22Rv1 (cell line): ENCODE measurements around the gene GARNL3.

Experiments
- H3K27ac ChIP-seq: fragments of 450-650 bp; 2 replicates; pipeline ENCODE4 v1.5.1; 2017
- ZFX ChIP-seq: fragments of 450-650 bp; IDR thresholded peaks from 2 replicates; pipeline ENCODE4 v1.6.1; 2017; ENCODE audit warnings: antibody characterized with exemption, borderline replicate concordance
- TF ChIP-seq, protein P1 (sequence below): fragments of 450-650 bp; IDR thresholded peaks from 2 replicates; pipeline ENCODE4 v1.5.1; 2017; ENCODE audit warnings: mild to moderate bottlenecking

The GARNL3 gene

GRCh38 chr9:127279717-127280285, 15.2 kb downstream of the GARNL3 start:
- TF ChIP-seq ZFX: no peak
- TF ChIP-seq, protein P1, sequence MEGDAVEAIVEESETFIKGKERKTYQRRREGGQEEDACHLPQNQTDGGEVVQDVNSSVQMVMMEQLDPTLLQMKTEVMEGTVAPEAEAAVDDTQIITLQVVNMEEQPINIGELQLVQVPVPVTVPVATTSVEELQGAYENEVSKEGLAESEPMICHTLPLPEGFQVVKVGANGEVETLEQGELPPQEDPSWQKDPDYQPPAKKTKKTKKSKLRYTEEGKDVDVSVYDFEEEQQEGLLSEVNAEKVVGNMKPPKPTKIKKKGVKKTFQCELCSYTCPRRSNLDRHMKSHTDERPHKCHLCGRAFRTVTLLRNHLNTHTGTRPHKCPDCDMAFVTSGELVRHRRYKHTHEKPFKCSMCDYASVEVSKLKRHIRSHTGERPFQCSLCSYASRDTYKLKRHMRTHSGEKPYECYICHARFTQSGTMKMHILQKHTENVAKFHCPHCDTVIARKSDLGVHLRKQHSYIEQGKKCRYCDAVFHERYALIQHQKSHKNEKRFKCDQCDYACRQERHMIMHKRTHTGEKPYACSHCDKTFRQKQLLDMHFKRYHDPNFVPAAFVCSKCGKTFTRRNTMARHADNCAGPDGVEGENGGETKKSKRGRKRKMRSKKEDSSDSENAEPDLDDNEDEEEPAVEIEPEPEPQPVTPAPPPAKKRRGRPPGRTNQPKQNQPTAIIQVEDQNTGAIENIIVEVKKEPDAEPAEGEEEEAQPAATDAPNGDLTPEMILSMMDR: no peak
- no peak overlapping the region for H3K27ac ChIP-seq

GRCh38 chr9:127280880-127281660, 16.5 kb downstream of the GARNL3 start:
- H3K27ac ChIP-seq: no peak overlapping the region
- no peak for TF ChIP-seq ZFX
- TF ChIP-seq, protein P1: no peak

GRCh38 chr9:127281891-127282290, 17.3 kb downstream of the GARNL3 start:
- TF ChIP-seq, protein P1: no peak
- TF ChIP-seq ZFX: no peak
- H3K27ac ChIP-seq: no peak overlapping the region

DNA sequence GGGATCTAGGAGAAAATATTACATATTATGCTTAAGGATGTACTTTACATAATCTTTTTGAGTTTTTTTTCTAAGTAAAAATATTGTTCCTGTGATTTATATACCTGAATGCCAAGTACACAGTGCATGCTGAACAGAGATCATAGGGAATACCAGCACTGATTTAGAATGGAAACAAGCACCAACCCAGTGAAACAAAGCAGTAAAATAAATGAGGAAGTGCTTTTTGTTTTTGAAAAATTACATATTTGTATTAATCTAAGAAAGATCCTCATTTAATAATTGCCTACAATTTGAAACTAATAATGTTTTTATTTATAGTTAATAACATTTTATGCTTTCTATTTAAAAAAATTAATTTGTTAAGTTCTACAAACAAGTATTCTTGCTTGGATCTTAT, 18.0 kb downstream of the GARNL3 start:
- no peak overlapping the region for H3K27ac ChIP-seq
- TF ChIP-seq ZFX: no peak
- TF ChIP-seq, protein P1: no peak

- no peak overlapping the region for H3K27ac ChIP-seq
- TF ChIP-seq, protein P1: no peak
- TF ChIP-seq ZFX: no peak
Measured at GRCh38 chr9:127283135-127283534, 18.6 kb downstream of the GARNL3 start.

DNA sequence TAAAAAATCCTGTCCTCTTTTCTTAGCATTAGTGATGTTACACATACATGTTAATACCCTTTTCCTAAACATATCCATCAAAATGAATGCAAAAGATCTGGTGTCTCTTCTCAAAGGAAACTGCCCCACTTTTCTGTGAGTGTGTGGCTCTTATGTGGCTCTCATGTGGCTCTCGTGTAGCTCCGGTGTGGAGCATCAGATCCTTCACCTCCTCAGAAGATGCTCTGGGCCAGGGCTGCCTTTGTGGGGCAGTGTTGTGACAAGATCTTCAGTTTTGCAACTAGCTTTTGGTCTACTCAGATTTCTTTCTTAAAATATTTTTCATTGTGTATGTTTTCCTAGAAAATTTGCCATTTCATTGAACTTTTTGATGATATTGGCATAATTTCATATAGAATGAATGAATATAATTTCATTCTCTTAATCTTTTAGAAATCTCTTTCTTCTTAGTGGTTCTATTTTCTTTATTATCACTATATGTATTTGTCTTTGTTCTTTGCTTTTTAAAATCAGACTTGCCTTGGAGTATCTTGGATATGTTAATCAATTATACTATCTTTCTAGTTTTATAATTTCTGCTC, 19.4 kb downstream of the GARNL3 start:
- TF ChIP-seq, protein P1: peak; percentile 36
- TF ChIP-seq ZFX: no peak
- no peak overlapping the region for H3K27ac ChIP-seq

DNA sequence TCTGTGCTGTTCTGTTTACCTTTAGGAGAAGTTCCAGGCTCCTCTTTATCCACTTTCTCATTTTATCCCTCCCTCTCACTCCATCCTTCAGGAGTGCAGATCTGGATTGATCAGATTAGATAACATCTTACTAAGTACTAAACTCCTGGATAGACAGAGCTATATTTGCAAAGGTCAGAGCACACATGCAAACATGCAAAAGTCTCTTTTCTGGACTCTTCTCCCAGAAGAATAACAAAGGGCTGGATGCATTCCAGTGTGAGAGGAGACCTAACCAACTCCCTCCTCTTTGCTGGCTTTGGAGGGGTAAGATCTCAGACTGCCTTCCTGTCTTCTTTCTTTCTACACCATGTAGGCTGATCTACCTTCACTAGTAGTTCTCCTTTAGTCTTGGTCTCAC, 21.4 kb downstream of the GARNL3 start:
- TF ChIP-seq, protein P1: no peak
- no peak for TF ChIP-seq ZFX
- no peak overlapping the region for H3K27ac ChIP-seq
